HG02571 (cell line): ENCODE data around the gene LIX1L.
"Not testable (repeated sequence)": the region's sequence is repeated elsewhere in the genome, so short reads cannot be mapped to it uniquely, and the experiment has no call there.

Experiments
- ATAC-seq: cut with Tn5 transposase; IDR thresholded peaks from one replicate; pipeline ENCODE4 v1.9.1; 2021; ENCODE audit warnings: mild to moderate bottlenecking, moderate library complexity; ENCODE audit not compliant: unreplicated experiment

The LIX1L gene

DNA sequence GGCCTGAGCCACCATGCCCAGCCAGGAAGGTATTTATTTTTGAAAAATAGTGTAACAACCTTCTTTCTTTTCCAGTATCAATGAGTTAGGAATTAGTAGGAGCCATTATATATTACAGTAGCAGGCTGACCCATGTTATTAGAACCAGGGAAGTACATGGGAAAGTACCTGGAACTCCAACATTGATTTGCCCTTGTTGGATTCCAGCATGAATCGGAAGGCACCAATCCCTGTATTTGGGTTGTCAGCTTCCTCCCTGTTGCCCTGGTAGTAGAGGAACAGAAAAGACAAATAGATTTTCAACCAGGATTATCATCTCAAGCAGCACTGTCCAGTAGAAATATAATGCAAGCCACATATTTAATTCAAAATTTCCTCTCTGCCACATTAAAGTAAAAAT, 20.4 kb downstream of the LIX1L start:
- ATAC-seq, result no peak

- no peak for ATAC-seq
Observed at GRCh38 chr1:145936247-145936646, 21.6 kb downstream of the LIX1L start.

DNA sequence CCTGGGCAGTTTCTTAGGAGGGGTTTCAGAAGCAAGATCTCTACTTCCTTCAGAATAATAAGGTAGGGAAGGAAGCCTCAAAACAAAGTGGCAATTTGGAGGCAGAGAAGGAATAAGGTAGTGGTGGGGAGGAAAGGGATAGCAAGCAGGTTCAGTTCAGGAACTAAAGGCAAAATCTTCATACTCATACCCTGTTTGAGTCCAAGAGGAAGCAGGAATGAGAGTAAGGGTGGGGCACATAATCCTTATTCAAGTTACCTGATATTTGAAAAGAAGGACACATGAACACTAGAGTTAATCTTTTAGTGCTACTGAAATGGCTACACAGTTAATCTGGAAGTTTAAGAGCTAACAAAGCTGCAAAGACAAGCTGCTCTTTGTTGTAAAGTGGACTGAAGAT, 22.1 kb downstream of the LIX1L start:
- ATAC-seq, result no peak

GRCh38 chr1:145932522-145933009, 25.3 kb downstream of the LIX1L start:
- ATAC-seq, result not testable (repeated sequence)

DNA sequence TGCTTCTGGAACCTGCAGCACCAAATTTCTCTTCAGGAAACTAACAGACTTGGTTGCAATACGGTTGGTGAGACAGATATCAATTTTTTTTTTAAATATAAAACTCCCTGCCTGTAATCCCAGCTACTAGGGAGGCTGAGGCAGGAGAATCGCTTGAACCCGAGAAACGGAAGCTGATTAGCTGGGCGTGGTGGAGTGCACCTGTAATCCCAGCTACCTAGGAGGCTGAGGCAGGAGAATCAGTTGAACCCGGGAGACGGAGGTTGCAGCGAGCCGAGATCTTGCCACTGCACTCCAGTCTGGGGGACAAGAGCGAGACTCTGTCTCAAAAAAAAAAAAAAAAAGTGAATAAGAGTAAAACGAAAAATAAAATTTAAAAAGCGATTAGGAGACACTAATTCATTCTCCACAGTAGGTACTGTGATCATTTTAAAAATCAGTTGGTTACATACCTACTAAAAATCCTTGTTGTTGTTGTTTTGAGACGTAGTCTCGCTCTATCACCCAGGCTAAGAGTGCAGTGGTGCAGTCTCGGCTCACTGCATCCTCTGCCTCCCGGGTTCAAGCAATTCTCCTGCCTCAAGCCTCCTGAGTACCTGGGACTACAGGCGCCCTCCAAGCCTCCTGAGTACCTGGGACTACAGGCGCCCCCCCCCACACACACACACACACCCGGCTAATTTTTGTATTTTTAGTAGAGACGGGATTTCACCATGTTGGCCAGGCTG, 29.7 kb downstream of the LIX1L start:
- no peak for ATAC-seq

DNA sequence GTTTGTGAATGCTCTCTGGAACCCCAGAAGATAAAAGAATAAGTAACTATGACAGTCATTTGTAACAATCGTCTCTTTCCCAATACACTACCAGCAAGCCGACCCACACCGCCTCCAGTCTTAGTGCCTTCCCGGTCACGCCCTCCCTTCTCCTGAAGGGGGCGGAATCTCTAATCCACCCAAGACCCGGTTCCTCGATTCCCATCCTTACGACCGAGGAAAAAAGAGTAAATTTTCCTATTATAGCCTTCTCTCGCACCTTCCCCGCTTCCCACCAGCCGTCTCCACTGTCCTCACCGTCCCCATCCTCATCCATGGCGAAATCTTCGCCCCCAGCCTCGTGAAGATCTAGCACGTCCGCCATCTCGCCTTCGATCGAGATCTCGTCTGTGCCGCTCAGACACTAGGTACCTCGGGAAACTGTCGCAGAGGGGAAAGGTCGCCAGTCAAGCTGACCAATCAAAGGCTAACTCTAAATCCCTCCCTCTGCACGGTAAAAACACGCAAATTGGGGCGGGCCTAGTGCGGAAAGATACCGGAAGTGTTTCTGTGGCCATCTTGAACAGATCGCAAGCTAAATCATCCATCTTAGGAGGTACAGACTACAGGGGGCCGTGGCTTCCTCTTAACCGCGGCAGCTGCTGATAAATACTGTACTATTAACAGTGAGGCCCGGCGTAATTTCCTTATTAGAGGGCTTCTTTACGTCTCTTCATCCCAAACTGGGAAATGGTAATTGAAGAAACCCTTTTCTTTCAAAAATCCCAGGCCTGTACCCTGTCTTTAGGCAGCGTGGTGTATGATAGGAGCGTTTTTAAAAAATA, 30.5 kb downstream of the LIX1L start, which contains the start of gene RBM8A:
TSS of gene RBM8A (minus strand) at position 422 of the 824 bp plus-strand sequence. CDS start at position 364, 58 bp downstream.
- ATAC-seq, result peak; percentile 93

- no peak for ATAC-seq
Observed at GRCh38 chr1:145926686-145927062, 31.1 kb downstream of the LIX1L start.

DNA sequence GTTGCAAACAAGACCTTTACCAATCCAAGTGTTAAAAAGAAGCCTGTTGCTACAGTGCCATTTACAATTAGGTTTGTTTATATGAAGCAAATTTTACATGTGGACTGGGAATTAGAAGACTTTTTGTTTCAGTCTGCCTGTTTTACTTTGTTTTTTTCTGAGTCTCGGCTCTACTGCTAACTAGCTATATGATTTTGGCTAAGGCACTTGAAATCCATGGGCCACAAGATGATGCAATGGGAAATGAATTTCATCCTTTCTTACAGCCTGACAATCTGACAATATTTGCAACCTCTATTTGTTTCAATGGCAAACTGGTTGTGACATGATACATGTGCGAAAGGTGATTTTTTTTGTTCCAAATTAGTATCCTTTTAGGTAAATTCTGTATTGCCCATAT, 35.6 kb downstream of the LIX1L start:
- no peak for ATAC-seq

DNA sequence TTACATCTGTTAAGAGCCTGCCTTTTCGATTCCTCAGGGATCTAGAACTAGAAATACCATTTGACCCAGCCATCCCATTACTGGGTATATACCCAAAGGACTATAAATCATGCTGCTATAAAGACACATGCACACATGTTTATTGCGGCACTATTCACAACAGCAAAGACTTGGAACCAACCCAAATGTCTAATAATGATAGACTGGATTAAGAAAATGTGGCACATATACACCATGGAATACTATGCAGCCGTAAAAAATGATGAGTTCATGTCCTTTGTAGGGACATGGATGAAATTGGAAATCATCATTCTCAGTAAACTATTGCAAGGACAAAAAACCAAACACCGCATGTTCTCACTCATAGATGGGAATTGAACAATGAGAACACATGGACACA, 37.5 kb downstream of the LIX1L start:
- ATAC-seq, result not testable (repeated sequence)

DNA sequence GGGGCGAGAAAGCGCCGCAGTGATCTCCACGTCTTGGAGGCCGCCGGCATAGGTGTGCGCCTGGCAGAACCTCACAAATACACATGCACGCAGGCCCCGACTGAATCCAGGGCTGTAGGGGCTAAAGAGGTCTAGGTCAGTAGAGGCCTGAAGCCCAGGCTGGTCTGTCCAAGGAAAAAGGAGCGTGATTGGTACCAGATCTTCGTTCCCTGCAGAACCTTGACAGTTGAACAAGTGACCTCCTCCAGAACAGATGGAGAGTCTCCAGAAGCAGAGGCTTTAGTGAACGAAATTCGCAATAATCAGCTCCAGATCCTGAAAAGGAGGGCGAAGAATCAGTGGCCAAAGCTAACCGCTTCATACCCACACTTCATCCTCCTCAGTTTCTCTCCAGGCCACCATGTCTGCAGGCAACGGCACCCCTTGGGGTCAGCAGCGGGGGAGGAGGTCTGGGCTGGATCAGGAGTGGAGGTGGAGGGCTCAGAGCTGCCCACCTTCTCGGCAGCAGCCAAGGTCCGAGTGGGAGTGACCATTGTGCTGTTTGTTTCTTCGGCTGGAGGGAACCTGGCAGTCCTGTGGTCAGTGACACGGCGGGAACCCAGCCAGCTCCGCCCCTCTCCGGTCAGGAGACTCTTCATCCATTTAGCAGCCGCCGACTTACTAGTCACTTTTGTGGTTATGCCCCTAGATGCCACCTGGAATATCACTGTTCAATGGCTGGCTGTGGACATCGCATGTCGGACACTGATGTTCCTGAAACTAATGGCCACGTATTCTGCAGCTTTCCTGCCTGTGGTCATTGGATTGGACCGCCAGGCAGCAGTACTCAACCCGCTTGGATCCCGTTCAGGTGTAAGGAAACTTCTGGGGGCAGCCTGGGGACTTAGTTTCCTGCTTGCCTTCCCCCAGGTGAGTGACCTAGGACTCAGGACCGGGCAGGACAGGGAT, 38.6 kb downstream of the LIX1L start:
- ATAC-seq, result peak; percentile 79

DNA sequence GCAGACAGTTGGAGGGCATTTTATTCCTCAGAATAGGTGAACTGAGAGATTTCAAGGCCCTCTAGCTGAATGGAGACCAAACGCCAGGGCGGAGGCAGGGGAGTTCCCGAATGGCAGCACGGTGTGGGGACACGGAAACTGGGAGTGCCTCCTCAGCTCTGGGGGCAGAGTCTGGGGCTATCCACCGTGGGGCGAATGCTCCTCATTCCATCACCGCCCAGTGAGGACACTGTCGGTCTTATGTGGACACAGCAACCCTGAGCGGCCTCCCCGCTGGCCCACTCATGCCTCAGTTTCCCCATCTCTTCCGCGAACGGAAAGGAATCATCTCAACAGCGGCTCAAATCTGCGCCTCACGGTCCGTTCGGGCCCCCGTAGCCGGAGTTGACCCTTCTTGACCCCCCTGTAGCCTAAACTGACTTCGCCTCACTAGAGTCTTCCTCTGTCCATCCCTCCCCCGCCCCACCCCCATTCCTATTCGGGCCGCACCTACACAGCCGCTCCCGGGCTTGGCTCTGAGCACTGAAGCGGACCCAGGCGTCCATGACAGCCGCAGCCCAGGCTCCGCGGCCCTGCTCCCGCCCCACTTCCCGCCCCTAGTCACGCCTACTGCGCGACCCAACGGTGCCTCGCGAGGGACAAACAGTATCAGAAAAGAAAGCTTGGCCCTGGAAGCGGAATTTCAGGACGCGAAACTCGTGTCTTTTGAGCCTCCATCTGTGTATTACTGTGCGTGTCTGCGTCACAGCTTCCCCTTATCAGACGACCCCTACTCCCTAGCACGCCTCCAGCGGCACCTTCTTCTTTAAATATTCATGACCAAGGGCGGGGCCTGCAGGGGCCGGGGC, 39.4 kb downstream of the LIX1L start, which contains the start of gene PEX11B:
TSS of gene PEX11B (minus strand) at position 574 of the 848 bp plus-strand sequence. CDS start at position 545, 29 bp downstream.
- peak; percentile 68 for ATAC-seq

DNA sequence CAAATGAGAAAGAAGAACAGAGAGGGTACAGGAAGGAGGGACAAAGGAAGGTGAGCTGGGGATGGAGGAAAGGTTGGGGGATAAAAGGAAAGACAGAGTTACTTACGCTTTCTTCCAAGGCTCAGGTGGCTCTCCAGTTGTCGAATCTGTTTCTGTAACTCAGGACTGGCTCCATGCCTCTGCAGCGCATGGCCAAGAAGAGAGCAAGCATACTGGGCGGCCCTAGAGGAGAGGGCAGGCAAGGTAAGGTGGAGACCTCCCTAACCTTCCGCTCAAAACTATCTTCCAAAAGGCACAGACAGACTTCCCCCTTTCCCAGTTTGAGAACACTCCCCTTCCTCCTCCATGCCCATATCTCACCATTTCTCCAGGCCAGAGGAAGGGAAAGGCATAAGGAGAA, 40.2 kb downstream of the LIX1L start:
- no peak for ATAC-seq

DNA sequence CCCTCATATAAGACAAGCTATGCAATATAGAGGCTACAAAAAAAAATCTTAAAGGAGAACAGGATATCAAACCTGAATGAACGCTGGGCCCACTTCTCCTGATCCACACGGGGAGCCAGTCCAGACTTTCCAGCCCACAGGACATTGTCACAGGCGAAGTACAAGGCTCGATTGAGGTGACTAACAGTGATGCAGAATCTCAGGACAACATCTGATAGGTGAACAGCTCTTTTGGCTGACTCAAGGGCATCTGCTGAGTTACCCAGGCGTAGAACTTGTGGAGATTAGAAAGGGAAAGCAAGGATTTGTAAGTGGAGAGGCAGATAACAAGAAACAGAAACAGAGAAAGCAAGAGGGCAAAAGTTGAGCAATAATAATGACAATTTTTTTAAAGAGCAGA, 41.1 kb downstream of the LIX1L start:
- ATAC-seq, result no peak

DNA sequence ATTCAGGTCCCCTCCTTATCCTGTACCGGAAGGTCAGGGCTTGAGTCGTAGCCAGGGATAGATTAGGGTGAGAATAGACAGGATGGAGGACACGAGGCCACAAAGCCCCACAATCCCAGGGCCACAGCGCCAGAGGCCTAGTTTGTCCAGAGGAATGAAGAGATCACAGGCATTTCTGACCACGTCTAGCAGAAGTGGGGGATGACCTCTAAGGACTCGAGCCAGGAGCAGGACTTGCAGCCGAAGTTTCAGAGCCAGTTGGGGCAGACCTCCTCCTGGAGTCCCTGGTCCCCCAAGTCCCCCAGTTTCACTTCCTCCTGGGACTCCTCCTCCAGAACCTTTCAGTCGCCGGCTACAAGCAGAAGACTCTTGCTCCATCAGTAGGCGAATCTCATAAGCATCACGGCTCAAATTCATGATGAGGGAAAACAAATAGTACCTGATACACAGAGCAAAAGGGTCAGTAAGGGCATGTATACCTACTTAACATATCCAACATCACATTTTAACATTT, 45.6 kb downstream of the LIX1L start:
- no peak for ATAC-seq

DNA sequence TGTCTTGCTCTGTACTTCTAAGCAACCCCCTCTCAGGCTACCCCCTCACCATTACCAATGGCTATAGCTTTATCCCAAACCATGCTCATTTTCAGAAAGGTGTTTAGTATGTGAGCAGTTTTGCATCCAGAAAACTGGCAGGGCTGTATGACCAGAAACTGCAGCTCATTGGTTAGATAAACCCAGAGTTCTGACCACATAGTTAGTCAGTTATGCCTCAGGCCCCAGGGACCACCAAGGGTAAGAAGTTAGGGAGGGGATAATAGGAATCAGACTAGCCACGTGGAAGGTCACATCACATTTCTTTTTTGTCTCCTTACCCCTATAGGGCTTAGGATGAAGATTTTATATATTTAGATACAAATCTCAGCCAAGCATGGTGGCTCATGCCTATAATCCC, 49.2 kb downstream of the LIX1L start:
- ATAC-seq, result no peak

DNA sequence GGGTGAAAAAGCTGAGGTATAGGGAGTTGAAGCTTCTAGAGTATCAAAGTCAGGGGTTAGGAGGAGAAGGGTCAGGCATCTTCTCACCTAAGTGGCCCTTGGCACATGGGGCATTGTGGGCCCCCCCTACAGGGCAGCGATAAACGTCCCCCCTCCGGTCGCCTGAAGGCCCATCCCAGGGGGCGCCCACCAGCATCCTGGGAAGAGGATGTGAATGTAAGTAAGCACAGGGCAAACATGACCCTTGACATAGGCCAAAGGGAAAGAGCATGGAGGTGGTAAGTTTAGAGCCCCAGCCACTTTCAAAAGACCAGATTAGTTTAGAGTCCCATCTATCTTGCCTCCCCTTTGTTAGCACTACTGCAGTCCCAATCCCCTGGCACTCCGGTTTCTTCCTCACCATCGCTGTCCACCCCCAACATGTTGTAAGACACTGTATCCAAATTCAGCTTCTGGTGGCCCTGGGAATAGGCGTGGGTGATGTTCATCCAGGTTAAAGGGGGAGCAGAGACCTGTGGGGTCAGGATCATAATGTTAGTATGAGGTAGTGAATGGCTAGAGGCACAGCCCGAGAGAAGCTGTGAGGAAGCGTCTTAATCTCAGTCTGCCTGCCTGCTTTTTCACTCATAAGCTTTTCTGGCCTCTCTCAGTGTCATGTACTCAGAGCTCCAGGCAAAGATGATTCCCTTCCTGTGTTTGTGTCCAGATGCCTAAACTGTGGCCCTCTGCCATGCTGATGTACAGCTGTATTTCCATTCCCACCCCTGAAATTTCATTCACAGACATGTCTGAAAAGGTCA, 50.7 kb downstream of the LIX1L start:
- no peak for ATAC-seq

- ATAC-seq, result no peak
Observed at GRCh38 chr1:145901312-145902021, 56.4 kb downstream of the LIX1L start.

GRCh38 chr1:145898756-145899155, 59.1 kb downstream of the LIX1L start:
- no peak for ATAC-seq
